GM21737 (cell line): ENCODE data around the gene RCL1.
"Not testable (repeated sequence)": the region's sequence is repeated elsewhere in the genome, so short reads cannot be mapped to it uniquely, and the experiment has no call there.

ENCODE experiments used
- ATAC-seq: cut with Tn5 transposase; IDR thresholded peaks from one replicate; pipeline ENCODE4 v1.9.1; 2021; ENCODE audit warnings: mild to moderate bottlenecking, moderate library complexity; ENCODE audit not compliant: unreplicated experiment

Gene RCL1

DNA sequence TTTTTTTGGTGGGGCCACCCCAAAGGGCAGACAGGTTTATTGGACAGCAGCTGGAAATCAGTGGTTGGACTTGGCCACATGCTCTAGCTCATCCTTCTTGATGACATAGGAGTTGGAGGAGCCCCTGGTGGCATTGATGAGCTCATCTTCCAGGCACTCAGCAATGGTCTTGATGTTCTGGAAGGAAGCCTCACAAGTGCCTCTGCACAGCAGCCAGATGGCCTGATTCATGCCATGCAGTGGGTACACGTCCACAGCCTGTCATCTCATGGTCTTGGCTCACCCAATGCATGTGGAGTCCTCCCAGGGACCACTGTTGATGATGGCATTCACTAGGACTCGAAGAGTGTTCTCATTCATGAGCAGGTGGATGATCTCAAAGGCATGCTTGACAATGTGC lies 11.3 kb upstream of the RCL1 start:
- no peak for ATAC-seq

DNA sequence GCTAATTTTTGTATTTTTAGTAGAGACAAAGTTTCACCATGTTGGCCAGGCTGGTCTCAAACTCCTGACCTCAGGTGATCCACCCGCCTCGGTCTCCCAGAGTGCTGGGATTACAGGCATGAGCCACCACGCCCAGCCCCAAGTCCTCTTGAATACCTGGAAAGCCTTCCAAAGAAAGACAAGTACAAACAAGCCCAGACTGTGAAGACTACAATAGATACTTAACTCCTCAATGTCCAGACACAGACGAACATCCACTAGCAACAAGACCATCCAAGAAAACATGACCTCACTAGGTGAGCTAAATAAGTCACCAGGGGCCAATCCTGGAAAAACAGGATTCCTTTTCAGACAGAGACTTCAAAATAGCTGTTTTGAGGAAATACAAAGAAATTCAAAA lies 9.6 kb upstream of the RCL1 start:
- ATAC-seq = not testable (repeated sequence)

DNA sequence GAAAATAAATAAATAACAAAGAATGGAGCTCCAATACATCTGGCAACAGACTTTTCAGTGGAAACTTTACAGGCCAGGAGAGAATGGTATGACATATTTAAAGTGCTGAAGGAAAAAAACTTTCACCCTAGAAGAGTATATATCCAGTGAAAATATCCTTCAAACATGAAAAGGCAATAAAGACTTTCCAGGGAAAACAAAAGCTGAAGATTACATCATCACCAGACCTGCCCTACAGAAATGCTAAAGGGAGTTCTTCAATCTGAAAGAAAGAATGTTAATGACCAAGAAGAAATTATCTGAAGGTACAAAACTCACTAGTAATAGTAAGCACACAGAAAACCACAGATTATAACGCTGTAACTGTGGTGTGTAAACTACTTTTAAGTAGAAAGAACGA lies 8.3 kb upstream of the RCL1 start:
- no peak for ATAC-seq

DNA sequence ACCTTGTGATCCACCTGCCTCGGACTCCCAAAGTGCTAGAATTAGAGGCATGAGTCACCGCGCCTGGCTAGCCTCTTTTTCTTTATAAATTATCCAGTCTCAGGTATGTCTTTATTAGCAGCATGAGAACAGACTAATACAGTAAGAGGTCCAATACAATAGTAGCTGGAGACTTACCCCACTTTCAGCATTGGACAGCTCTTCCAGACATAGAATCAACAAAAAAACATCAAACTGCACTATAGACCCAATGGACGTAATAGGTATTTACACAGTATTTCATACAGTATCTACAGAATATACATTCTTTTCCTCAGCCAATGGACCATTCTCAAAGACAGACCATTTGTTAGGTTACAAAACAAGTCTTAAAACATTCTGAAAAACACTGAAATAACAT lies 6.1 kb upstream of the RCL1 start:
- ATAC-seq = no peak

DNA sequence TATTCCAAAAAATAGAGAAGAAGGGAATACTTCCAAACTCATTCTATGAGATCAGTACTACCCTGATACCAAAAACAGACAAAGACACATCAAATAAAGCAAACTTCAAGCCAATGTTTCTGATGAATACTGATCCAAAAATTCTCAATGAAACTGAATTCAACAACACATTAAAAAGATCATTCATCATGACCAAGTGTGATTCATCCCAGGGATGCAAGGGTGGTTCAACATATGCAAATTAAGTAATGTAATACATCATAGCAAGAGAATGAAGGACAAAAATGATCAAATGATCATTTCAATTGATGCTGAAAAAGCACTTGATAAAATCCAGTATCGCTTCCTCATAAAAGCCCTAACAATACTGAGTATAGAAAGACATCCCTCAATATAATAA lies 4.9 kb upstream of the RCL1 start:
- no peak for ATAC-seq

DNA sequence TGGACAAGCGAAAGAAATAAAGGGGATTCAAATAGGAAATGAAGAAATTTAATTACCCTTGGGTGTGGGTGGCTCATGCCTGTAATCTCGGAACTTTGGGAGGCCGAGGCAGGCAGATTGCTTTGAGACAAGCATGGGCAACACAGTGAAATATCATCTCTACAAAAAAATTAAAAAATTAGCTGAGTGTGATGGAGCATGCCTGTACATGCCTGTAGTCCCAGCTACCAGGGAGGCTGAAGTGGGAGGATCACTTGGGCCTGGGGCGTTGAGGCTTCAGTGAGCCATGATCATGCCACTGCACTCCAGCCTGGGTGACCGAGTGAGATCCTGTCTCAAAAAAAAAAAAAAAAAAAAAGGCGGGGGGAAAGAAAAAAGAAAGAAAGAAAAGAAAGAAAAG lies 4.0 kb upstream of the RCL1 start:
- ATAC-seq = no peak

DNA sequence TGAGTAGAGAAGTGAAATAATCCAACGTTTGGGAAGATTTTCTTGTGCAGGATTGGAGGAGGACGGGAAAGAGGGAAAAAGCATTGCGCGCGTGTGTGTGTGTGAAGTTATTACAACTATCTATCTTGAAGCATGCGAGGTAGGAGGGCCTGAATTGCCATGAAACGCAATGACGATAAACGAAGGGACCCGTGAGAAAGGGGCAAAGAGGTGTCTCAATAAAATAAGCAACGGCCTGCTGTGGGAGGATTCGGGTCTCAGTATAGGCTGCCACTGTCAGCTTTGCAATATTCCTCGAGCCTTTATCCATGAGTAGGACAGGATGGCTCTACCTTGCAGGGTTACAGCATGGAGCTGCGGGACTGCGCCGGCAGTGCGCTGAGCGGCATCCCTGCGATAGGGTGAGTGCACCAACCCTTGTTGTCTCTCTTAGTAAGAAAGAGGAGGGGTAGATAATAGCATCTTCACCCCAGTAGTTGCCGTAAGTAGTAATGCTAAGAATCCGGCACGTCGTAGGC lies 631 bp upstream of the RCL1 start:
- peak; percentile 21 for ATAC-seq

DNA sequence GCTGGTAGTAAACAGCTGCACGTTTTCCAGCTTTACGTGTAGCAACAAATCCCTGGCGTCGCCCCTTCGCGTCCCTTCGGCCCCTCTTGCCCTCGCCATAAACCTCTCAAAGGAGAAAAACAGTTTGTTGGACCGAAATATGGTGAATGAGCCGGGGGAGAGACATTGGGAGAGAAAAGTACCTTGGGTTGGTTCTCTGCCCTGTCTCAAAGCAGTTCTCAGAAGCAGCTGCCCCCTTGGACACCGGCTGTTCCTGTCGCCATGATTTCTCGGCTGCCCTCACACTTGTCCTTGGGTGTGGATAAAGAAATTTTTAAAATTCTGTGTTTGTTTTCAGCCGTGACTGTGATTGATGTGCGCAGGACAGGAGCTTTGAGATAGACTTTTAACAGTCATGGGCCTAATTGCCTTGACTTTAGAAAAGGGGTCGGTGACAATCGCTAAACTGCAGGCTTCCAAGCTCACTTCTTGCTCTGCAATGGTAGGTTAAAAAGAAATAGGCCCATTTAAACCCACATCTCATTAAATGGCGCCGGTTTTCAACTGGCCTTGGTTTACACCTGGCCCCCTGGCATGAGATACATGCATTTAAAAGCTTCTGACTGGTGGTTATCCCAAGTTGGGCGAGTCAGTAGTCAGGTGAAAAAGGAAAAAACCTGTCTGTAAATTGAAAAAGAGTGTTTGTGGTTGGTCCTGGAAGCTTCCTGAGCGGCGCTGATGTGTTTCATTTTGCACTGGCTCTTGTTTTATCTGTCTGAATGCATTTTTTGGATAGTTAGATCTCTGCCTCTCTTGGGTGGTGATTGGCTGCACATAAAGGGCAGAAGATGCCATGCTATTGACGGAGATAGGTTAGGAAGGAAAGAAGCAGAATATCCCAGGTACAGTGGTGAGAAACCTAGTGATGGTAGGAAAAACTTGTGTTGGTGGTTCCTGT lies 983 bp downstream of the RCL1 start:
- ATAC-seq = no peak

DNA sequence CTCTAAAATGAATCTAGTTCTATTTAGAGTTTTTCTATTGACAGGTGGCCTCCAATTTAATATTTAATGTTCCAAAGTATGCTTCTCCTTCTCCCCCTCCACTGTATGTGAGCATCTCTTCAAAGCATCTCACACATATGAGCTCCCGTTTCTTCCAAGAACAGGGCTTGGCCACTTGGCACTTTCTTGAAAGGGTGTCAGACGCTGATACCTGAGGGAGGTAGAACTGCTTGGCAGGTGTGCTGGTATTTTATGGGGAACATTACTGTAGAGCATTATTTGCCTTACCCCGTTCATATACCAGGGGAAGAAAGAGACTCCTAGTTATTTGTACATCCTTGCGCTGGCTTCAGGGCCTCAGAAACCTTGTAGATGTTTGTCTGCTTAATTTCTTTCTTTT lies 1.9 kb downstream of the RCL1 start:
- ATAC-seq = no peak

DNA sequence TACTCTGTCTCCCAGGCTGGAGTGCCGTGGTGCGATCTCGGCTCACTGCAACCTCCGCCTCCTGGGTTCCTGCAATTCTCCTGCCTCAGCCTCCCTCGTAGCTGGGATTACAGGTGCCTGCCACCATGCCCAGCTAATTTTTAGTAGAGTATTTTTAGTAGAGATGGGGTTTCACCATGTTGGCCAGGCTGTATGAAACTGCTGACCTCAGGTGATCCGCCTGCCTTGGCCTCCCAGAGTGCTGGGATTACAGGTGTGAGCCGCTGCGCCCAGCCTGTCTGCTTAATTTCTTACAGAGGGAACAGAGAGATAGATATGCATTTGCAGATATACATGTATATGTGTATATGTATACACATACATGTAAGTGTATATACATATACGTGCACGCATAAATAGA lies 2.4 kb downstream of the RCL1 start:
- ATAC-seq = not testable (repeated sequence)

DNA sequence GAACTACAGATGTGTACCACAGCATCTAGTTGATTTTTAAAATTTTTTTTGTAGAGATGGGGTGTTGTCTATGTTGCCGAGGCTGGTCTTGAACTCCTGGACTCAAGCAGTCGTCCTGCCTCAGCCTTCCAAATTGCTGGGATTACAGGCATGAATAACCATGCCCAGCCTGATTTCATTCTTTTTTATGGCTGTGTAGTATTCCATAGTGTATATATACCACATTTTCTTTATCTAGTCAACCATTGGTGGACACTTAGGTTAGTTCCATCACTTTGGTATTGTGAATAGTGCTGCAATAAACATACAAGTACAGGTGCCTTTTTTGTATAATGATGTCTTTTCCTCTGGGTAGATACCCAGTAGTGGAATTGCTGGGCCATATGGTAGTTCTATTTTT lies 3.8 kb downstream of the RCL1 start:
- no peak for ATAC-seq

DNA sequence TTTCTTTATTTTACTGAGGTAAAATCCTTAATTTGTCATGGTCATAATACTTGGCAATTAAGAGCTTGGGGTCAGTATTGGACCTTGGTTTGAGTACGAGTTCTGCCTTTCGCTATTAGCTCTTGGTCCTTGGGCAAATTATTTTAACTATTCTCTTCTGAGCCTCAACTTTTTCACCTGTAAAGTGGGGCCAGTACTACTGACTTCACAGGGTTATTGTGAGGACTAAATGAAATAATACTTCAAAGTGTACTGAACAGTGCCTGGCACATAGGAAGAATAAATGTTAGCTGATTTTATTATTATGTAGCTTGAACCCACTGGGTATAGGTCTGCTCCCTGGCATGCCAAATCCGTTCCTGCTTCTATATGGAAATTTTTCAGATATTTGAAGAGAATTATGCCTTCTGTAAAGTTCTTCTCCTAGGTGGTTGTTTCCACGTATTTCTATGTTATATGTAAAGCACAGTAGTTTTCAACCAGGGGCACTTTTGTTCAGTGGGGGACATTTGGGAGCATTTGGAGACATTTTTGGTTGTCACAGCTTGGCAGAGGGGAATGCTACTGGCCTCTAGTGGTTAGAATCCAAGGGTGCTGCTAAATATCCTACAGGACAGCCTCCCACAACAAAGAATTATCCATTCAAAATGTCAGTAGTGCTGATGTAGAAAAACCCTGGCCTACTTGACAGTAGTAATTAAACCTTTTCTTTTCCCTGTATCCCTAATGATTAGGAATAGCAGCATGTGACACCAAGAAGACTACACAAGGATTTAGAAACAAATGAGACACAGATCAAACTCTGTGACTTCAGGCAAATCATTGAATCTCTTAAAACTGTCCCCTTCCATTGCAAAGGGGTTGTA lies 4.5 kb downstream of the RCL1 start:
- ATAC-seq = no peak

DNA sequence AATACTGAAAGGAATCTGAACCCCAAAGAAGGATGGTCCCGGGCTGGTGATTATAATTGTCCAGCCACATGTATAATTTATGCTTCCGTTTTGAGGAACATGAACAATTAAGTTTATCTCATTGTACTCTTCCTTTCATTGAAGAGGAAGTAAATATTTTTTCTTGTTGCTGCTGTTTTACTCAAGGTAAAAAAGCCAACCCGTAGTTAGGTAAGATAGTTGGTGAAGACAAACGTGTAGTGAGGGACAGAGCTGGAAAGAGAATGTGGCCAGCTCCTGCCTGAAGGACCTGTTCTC lies 5.1 kb downstream of the RCL1 start:
- ATAC-seq = no peak

DNA sequence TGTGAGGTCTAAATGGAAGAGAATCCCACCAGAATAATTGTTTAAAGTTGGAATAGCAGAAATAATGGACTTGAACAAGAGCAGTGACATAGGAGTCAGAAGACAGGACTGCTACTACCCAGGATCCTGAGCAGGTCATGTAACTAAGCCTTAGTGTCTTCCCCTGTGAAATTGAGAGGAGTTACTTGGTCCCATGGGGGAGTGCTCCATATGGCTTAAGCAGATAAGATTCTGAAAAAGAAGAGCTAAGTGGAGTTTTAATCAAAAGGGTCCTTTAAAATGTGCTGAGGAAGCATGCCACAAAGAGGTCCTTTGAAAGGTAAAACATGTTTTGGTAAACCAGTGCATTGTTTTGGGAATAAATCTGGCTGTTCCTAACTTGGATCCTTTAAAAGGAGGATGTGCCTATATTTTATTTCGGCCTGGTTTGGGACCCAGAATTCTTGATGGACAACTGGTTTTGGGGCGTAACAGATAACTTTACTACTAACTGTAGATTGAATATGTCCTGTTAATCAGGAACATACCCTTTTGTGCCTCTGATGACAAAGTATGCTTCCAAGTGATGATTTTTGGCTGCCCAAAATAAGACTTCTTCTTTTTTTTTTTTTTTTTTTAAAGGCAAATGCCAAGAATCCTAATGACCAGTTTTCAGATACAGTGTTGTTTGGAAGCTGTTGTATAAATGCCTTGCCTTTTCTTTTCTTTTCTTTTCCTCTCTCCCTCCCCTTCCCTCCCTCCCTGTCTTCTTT lies 5.7 kb downstream of the RCL1 start:
- ATAC-seq = no peak

DNA sequence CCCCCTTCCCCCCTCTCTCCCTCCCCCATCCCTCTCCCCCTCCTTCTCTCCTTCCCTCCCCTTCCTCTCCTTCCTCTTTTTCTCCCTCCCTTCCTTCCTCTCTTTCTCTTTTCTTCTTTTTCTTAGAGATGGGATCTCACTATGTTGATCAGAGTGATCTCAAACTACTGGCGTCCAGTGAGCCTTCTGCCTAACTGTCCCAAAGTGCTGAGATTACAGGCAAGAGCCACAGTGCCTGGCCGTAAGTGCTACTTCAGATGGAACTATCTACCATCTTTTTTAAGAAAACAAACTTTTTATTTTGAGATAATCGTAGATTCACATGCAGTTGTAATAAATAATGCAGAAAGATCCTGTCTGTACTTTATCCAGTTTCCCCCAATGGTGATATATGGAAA lies 6.3 kb downstream of the RCL1 start:
- ATAC-seq = no peak

DNA sequence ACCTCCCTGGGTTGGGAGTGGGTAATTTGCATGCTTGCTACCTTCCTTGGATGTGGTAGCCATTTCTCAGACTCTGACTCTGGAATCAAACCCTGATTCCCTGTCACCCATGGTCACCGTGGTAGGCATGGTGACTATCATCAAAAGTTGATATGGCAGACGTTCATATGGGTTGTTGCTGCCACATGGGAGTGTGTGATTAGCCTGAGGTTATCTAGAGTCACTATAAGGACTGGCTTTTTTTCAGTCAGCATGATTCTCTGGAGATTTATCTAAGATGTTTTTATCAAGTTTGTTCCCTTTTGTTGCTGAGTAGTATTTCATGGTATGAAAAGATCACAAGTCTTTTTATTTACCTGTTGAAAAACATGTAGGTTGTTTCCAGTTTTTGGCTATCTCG lies 7.0 kb downstream of the RCL1 start:
- ATAC-seq = no peak

DNA sequence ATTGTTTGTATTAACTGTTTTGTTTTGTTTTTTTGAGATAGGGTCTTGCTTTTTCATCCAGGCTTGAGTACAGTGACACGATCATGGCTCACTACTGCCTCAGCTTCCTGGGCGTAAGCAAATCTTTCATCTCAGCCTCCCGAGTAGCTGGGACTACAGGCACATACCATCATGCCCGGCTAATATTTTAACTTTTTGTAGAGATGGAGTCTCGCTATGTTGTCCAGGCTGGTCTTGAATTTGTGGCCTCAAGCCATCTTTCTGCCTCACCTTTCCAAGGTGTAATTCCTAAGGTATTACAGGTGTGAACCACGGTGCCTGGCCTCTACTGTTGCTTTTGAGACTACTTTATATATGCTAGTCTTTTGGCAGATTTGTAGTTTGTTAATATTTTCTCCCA lies 8.4 kb downstream of the RCL1 start:
- no peak for ATAC-seq

DNA sequence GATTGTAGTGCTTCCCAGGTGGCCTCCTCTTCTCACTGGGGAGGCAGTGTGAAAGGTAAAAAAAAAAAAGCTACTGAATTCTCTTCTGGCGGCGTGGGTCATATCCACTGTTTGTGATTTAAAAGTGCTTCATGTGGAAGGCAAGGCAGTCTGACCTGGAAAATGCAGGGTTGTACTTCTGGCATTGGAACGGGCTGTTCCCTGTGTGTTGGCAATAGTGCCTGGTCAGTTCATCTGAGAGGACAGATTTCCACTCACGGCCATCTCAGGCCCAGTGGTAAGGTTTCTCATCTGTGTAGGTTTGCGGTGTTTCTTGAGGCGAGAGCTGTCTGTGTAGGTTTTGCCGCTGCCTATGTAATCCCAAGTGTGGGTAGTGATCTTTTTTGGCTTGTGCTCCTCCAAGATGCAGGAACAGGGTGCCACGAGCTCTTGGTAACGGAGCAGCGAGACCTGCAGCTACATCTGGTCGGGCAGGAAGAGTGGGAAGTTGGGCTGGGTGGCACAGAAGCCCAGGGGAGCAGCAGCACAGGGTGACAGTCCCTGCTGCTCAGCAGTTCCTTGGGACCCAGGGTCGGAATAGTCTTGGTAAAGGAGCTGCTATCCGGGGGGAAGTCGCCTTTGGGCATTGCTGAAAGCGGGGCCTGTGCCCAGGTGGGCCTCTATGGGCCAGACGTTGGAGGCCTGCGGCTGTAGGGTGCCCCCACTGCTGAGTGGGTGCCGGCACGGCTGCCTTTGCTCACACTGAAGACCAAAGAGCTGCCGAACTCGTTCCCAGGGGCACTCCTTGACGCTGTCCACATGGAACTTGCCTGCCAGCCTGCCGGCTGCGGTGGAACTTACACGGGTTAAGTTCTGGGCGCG lies 11.2 kb downstream of the RCL1 start:
- ATAC-seq = no peak

DNA sequence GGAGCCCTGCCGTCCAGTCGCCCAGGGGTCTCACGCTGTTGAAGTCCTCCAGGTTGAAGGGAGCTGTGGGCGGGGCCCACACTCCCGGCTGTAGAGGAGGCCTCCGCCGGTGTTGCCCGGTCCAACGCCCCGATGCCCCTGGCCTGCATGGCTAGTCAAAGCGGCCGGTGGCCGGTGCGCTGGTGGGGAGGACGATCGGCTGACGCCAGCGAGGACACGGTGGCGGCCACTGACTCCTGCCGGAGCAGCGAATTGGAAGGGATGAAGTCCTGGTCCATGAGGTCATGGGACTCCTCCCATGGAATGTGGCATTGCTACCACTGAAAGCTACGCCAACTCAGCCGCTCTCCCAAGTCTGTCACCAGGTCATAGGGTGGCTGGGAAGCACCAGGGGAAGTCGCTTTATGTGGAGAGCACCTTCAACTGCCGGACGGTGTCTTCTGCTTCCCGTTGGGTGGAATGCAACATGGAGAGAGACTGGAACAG lies 11.8 kb downstream of the RCL1 start:
- no peak for ATAC-seq
